Smooth muscle cell (in vitro differentiated cells): Measurements from ENCODE around the gene MUC5B. TPM values are rescaled to one million over a fixed set of nuclear protein-coding genes. Genes with fewer than 3 reads are reported as not detected.

Source experiments
- DNase-seq: peaks from one replicate; lab custom pipeline; 2025; ENCODE audit not compliant: unreplicated experiment; lab: John Stamatoyannopoulos, UW
- H2AFZ ChIP-seq: fragments of 200-600 bp; sonication (generic); 2 replicates; pipeline ENCODE4 v1.6.0; 2016; ENCODE audit warnings: antibody characterized with exemption, low read depth, mild to moderate bottlenecking
- H3F3A ChIP-seq: fragments of 200-600 bp; sonication (generic); 2 replicates; pipeline ENCODE4 v1.6.0; 2017; ENCODE audit warnings: antibody characterized with exemption, low read depth
- H3K27ac ChIP-seq: fragments of 200-600 bp; sonication (generic); 2 replicates; pipeline ENCODE4 v1.5.1; 2016; ENCODE audit warnings: low read depth, mild to moderate bottlenecking
- H3K27me3 ChIP-seq: fragments of 200-600 bp; sonication (generic); 2 replicates; pipeline ENCODE4 v1.6.1; 2016; ENCODE audit warnings: low read depth, mild to moderate bottlenecking
- H3K36me3 ChIP-seq: fragments of 200-600 bp; sonication (generic); 2 replicates; pipeline ENCODE4 v1.5.1; 2016; ENCODE audit warnings: low read depth
- H3K4me1 ChIP-seq: fragments of 200-600 bp; sonication (generic); 2 replicates; pipeline ENCODE4 v1.5.1; 2016; ENCODE audit warnings: low read depth
- H3K4me2 ChIP-seq: fragments of 200-600 bp; sonication (generic); 2 replicates; pipeline ENCODE4 v1.6.0; 2016; ENCODE audit warnings: mild to moderate bottlenecking
- H3K4me3 ChIP-seq: fragments of 200-600 bp; sonication (generic); 2 replicates; pipeline ENCODE4 v1.5.1; 2016; ENCODE audit warnings: mild to moderate bottlenecking
- H3K79me2 ChIP-seq: fragments of 200-600 bp; sonication (generic); 2 replicates; pipeline ENCODE4 v1.6.0; 2016; ENCODE audit warnings: low read depth, mild to moderate bottlenecking
- H3K9ac ChIP-seq: fragments of 200-600 bp; sonication (generic); 2 replicates; pipeline ENCODE4 v1.6.0; 2016; ENCODE audit warnings: low read depth
- H3K9me3 ChIP-seq: fragments of 200-600 bp; sonication (generic); replicated peaks from 2 replicates; pipeline ENCODE4 v1.5.1; 2016; ENCODE audit warnings: low read depth
- H4K20me1 ChIP-seq: fragments of 200-600 bp; sonication (generic); 2 replicates; pipeline ENCODE4 v1.6.0; 2016; ENCODE audit warnings: low read depth
- CTCF ChIP-seq: fragments of 200-600 bp; sonication (generic); IDR thresholded peaks from 2 replicates; pipeline ENCODE4 v1.5.1; 2017; ENCODE audit warnings: borderline replicate concordance, mild to moderate bottlenecking, antibody characterized with exemption; ENCODE audit not compliant: insufficient read depth, poor library complexity, severe bottlenecking
- WGBS: methylation state at CpG from one replicate; pipeline ENCODE4 v1.1.7; 2016; ENCODE audit warnings: low lambda C conversion rate; 5-methylcytosine and 5-hydroxymethylcytosine counted together
- polyA plus RNA-seq: library from polyadenylated mRNA; unstranded; fragments of >200 nt; fragmentation: Nextera tagmentation; extraction: Ambion mirVana; gene quantifications from 2 replicates; pipeline ENCODE4 v1.2.1, GENCODE V29; 2016
- total RNA-seq: library from RNA; depleted of rRNA; stranded (reverse); fragments of >200 nt; gene quantifications from 2 replicates; pipeline ENCODE4 v1.2.3, GENCODE V29; 2014

The MUC5B gene
- total and polyA plus RNA-seq, 2 experiments from 2014 or later: not detected

GRCh38 chr11:1204381-1205101 is 18.3 kb upstream of the MUC5B start:
- 92% methylated on average over 22 of the region's 22 CpGs for WGBS
- Histone ChIP-seq H3K4me2 (no peak overlapping the region), H3K9me3 (no peaks in the 10 kb centered on the region), H3K4me3 (no peak overlapping the region), H3K27me3 (no peaks in the 10 kb centered on the region), H4K20me1 (no peaks in the 10 kb centered on the region), H3K4me1 (no peaks in the 10 kb centered on the region), H3K27ac (no peak overlapping the region), H2AFZ (no peak overlapping the region), H3F3A (no peaks in the 10 kb centered on the region), H3K9ac (no peak overlapping the region), H3K36me3 (no peaks in the 10 kb centered on the region), H3K79me2 (no peaks in the 10 kb centered on the region)
- TF ChIP-seq CTCF: no peak
- no peak for DNase-seq

- WGBS: 85% methylated on average over 35 of the region's 35 CpGs
- H3K4me3 ChIP-seq: no peak overlapping the region
- no peak overlapping the region for H3K4me2 ChIP-seq
- no peaks in the 10 kb centered on the region for H3K9me3 ChIP-seq
- H4K20me1 ChIP-seq: no peaks in the 10 kb centered on the region
- H3K27me3 ChIP-seq: no peaks in the 10 kb centered on the region
- no peaks in the 10 kb centered on the region for H3F3A ChIP-seq
- no peaks in the 10 kb centered on the region for H3K79me2 ChIP-seq
- no peaks in the 10 kb centered on the region for H3K4me1 ChIP-seq
- no peaks in the 10 kb centered on the region for H3K36me3 ChIP-seq
- H2AFZ ChIP-seq: no peak overlapping the region
- no peak for DNase-seq
- no peak for TF ChIP-seq CTCF
- no peak overlapping the region for H3K27ac ChIP-seq
- H3K9ac ChIP-seq: no peak overlapping the region
Observed at GRCh38 chr11:1205121-1205986, 17.5 kb upstream of the MUC5B start.

- H3F3A ChIP-seq: no peaks in the 10 kb centered on the region
- no peak for DNase-seq
- H3K27me3 ChIP-seq: no peaks in the 10 kb centered on the region
- H3K4me3 ChIP-seq: no peak overlapping the region
- H3K9me3 ChIP-seq: no peaks in the 10 kb centered on the region
- 93% methylated on average over 6 of the region's 8 CpGs for WGBS
- H3K4me1 ChIP-seq: no peaks in the 10 kb centered on the region
- no peaks in the 10 kb centered on the region for H3K79me2 ChIP-seq
- H4K20me1 ChIP-seq: no peaks in the 10 kb centered on the region
- no peaks in the 10 kb centered on the region for H3K36me3 ChIP-seq
- TF ChIP-seq CTCF: no peak
- no peak overlapping the region for H3K4me2 ChIP-seq
- no peak overlapping the region for H3K9ac ChIP-seq
- H2AFZ ChIP-seq: no peak overlapping the region
- no peak overlapping the region for H3K27ac ChIP-seq
Observed at GRCh38 chr11:1205987-1206331, 16.9 kb upstream of the MUC5B start.
